ENCODE measurements around the gene FSTL1. TPM values are rescaled to one million over a fixed set of nuclear protein-coding genes. Genes with fewer than 3 reads are reported as not detected.

The FSTL1 gene
- not detected in 2 replicates for total RNA-seq
- 16.7 TPM for total RNA-seq (2013)
- 0.15 TPM in 1 of 2 replicates, not detected in the other for polyA plus RNA-seq
- 1.8 TPM in 1 of 2 replicates, not detected in the other for polyA minus RNA-seq

- H3K4me3 ChIP-seq (ENCODE audit: control extremely low read depth in 1 of 5, extremely low read depth in 1 of 5, insufficient read depth in 1 of 5, low read depth in 2 of 5, low read length in 4 of 5) = peak within 1 kb of the TSS in 4 of 5 experiments; percentile 8 to 57 (median 47)
- H3K9me3 Mint-ChIP-seq (ENCODE audit: insufficient read depth) = peaks cover 3% of the 10 kb centered on the region
- CTCF ChIA-PET = no interaction called here
- intact Hi-C loops (cut with micrococcal nuclease) = no loop called here
- peak within 1 kb of the TSS; percentile 57 for H3K9ac ChIP-seq (ENCODE audit: low read length)
- no peaks in the 10 kb centered on the region for H4K20me1 ChIP-seq (ENCODE audit: control insufficient read depth, insufficient read depth, low read length, poor library complexity, severe bottlenecking)
- DNase-seq (peak; percentile 21), ATAC-seq (ENCODE audit: low read depth) (no peak)
- POLR2A ChIA-PET = no interaction called here
- H3K4me2 ChIP-seq (replicated peaks; ENCODE audit: low read depth, low read length, poor library complexity, severe bottlenecking) = peak within 1 kb of the TSS; percentile 84
- no peak within 1 kb of the TSS for H3K27ac Mint-ChIP-seq
- no peak within 1 kb of the TSS for H3K27ac ChIP-seq (ENCODE audit: low read length in 2 of 2)
- H2AFZ ChIP-seq (ENCODE audit: insufficient read depth, low read depth, low read length, poor library complexity, severe bottlenecking) = peak within 1 kb of the TSS; percentile 68
- peaks cover 57% of the 10 kb centered on the region for H3K27me3 Mint-ChIP-seq
- peak within 1 kb of the TSS; percentile 83 for H3K4me3 Mint-ChIP-seq
- peaks cover 18% of the 10 kb centered on the region for H3K4me1 Mint-ChIP-seq
- peaks cover 5 to 14% of the 10 kb centered on the region in 2 donors for H3K4me1 ChIP-seq (ENCODE audit: control insufficient read depth in 2 of 2, insufficient read depth in 2 of 2, low read length in 2 of 2)
- H3K27me3 ChIP-seq (replicated peaks in 1 of 4; ENCODE audit: control extremely low read depth in 1 of 4, control insufficient read depth in 3 of 4, insufficient read depth in 4 of 4, low read length in 3 of 4) = peaks cover 0 to 51% (median 17%) of the 10 kb centered on the region in 4 experiments
- no peaks in the 10 kb centered on the region for H3K36me3 ChIP-seq (replicated peaks in 1 of 2; ENCODE audit: control extremely low read depth in 1 of 2, control insufficient read depth in 1 of 2, extremely low read depth in 1 of 2, insufficient read depth in 2 of 2, low read length in 1 of 2)
- 2% methylated on average over 69 of the region's 78 CpGs for WGBS (ENCODE audit: insufficient coverage)
- no peak for TF ChIP-seq EZH2 (IDR thresholded peaks at IDR 0.05; ENCODE audit: borderline replicate concordance, insufficient read depth, low read depth, low read length, poor library complexity, severe bottlenecking)
- TF ChIP-seq, protein P1, sequence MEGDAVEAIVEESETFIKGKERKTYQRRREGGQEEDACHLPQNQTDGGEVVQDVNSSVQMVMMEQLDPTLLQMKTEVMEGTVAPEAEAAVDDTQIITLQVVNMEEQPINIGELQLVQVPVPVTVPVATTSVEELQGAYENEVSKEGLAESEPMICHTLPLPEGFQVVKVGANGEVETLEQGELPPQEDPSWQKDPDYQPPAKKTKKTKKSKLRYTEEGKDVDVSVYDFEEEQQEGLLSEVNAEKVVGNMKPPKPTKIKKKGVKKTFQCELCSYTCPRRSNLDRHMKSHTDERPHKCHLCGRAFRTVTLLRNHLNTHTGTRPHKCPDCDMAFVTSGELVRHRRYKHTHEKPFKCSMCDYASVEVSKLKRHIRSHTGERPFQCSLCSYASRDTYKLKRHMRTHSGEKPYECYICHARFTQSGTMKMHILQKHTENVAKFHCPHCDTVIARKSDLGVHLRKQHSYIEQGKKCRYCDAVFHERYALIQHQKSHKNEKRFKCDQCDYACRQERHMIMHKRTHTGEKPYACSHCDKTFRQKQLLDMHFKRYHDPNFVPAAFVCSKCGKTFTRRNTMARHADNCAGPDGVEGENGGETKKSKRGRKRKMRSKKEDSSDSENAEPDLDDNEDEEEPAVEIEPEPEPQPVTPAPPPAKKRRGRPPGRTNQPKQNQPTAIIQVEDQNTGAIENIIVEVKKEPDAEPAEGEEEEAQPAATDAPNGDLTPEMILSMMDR (IDR thresholded peaks at IDR 0.05) = no peak
- H3K9me3 ChIP-seq (ENCODE audit: control extremely low read depth in 1 of 3, control insufficient read depth in 2 of 3, insufficient read depth in 1 of 3, low read length in 2 of 3) = peaks cover 3 to 4% (median 3%) of the 10 kb centered on the region in 3 donors
- no peaks in the 10 kb centered on the region for H3K79me2 ChIP-seq (ENCODE audit: control insufficient read depth, insufficient read depth, low read length)
Observed at GRCh38 chr3:120450600-120451271, at the start of gene FSTL1. Gene FSTL1, minus strand, starts transcription at chr3:120450992. Its CDS starts 246 bp downstream, at chr3:120450746.

All from B cell (primary cell).